ENCODE measurements around the gene COMP.
"Not testable (repeated sequence)": the region's sequence is repeated elsewhere in the genome, so short reads cannot be mapped to it uniquely, and the experiment has no call there.

COMP gene

GRCh38 chr19:18735324-18735723, 55.8 kb downstream of the COMP start:
- Histone ChIP-seq H3K27me3 (ENCODE audit: insufficient read depth, insufficient read length) (no peaks in the 10 kb centered on the region), H3K4me3 (ENCODE audit: insufficient read length, low read depth) (no peak overlapping the region), H3K36me3 (ENCODE audit: insufficient read depth, insufficient read length, low read length) (no peaks in the 10 kb centered on the region), H3K4me1 (ENCODE audit: insufficient read depth, insufficient read length) (peaks cover 17% of the 10 kb centered on the region), H3K9ac (ENCODE audit: insufficient read length, low read depth) (no peak overlapping the region), H3K9me3 (ENCODE audit: insufficient read depth, low read length) (no peaks in the 10 kb centered on the region)
- no peak for TF ChIP-seq ZNF274 (IDR thresholded peaks at IDR 0.05; ENCODE audit: low read depth, low read length)
- no peak for TF ChIP-seq SUZ12 (IDR thresholded peaks at IDR 0.05; ENCODE audit: extremely low read depth, insufficient read depth, insufficient read length)
- TF ChIP-seq YY1 (IDR thresholded peaks at IDR 0.05; ENCODE audit: insufficient read depth, insufficient read length) = no peak
- no peak for DNase-seq (ENCODE audit: low read depth, low spot score)

- H3K9me3 ChIP-seq (ENCODE audit: insufficient read depth, low read length); H3K9ac ChIP-seq (ENCODE audit: insufficient read length, low read depth); H3K4me3 ChIP-seq (ENCODE audit: insufficient read length, low read depth); H3K36me3 ChIP-seq (ENCODE audit: insufficient read depth, insufficient read length, low read length); DNase-seq (ENCODE audit: low read depth, low spot score); H3K27me3 ChIP-seq (ENCODE audit: insufficient read depth, insufficient read length): not testable (repeated sequence)
- peaks cover 18% of the 10 kb centered on the region for H3K4me1 ChIP-seq (ENCODE audit: insufficient read depth, insufficient read length)
These were observed 57.3 kb downstream of the COMP start for GRCh38 chr19:18733762-18734332.

GRCh38 chr19:18733196-18733647, 57.9 kb downstream of the COMP start:
- Histone ChIP-seq H3K27me3 (ENCODE audit: insufficient read depth, insufficient read length) (no peaks in the 10 kb centered on the region), H3K4me3 (ENCODE audit: insufficient read length, low read depth) (no peak overlapping the region), H3K4me1 (ENCODE audit: insufficient read depth, insufficient read length) (peaks cover 18% of the 10 kb centered on the region), H3K9ac (ENCODE audit: insufficient read length, low read depth) (no peak overlapping the region), H3K9me3 (ENCODE audit: insufficient read depth, low read length) (no peaks in the 10 kb centered on the region), H3K36me3 (ENCODE audit: insufficient read depth, insufficient read length, low read length) (no peaks in the 10 kb centered on the region)
- TF ChIP-seq YY1 (IDR thresholded peaks at IDR 0.05; ENCODE audit: insufficient read depth, insufficient read length) = no peak
- TF ChIP-seq ZNF274 (IDR thresholded peaks at IDR 0.05; ENCODE audit: low read depth, low read length) = no peak
- no peak for TF ChIP-seq SUZ12 (IDR thresholded peaks at IDR 0.05; ENCODE audit: extremely low read depth, insufficient read depth, insufficient read length)
- no peak for DNase-seq (ENCODE audit: low read depth, low spot score)

All from NT2/D1 (cell line).